Midbrain (tissue), 1 donor: Measurements from ENCODE around the gene PIK3CD.
A peak's percentile ranks its signal among the peaks of the same experiment; 100 is the strongest.
"Not testable (repeated sequence)": the region's sequence is repeated elsewhere in the genome, so short reads cannot be mapped to it uniquely, and the experiment has no call there.

Source experiments
- DNase-seq: peaks from one replicate; lab custom pipeline; 2025; lab: John Stamatoyannopoulos, UW

Gene PIK3CD

GRCh38 chr1:9736241-9736640 is 84.7 kb downstream of the PIK3CD start:
- no peak for DNase-seq

DNA sequence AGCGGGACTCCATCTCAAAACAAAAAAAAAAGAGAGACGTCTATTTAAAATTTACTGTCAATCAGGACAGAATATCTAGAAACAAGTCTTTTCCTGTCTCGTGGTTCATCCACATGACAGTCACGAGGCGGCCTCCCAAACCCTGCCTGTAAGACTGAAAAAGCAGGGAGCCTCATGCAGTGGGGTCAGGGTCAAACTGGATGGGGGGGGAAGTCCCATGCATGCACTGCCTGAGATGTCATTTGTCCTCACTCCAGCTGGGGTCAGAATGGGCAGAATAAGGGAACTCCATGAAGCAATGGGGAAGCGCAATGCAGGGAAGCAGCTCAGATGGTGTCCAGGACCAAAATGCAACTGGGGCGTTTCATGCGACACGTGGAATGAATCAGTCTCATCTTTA is 85.5 kb downstream of the PIK3CD start:
- DNase-seq = no peak

DNA sequence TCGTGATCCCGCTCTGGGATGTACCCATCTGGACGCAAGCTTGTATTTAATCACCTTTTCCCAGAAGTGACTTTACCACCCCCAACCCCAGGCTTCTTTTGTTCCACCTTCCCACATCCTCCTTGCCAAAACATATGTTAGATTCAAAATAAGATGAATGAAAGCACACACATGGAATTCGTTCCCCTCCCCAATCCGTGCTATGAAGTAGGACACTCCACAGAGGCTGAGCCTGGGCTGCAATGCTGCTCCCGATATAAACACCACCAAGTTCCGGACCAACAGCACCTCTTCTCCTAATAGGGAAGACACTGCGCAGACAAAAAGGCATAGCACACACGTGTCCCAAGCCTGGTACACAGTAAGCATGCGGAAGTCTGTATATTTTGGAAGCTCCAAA is 86.1 kb downstream of the PIK3CD start:
- no peak for DNase-seq

- DNase-seq = no peak
Observed at GRCh38 chr1:9744106-9744799, 92.7 kb downstream of the PIK3CD start.

DNA sequence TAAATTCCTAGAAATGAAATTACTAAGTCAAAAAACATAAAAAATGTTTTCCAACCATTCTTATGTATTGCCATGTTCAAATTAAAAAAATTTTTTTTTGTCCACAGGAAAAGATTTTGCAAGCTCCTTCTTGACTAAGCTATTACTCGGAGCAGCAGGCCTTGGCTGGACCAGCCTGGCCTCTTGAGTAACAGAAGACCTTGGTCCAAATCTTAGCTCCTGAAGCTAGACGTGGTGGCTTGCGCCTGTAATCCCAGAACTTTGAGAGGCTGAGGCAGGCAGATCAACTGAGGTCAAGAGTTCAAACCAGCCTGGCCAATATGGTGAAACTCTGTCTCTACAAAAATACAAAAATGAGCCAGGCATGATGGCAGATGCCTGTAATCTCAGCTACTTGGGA is 94.7 kb downstream of the PIK3CD start:
- DNase-seq = no peak

DNA sequence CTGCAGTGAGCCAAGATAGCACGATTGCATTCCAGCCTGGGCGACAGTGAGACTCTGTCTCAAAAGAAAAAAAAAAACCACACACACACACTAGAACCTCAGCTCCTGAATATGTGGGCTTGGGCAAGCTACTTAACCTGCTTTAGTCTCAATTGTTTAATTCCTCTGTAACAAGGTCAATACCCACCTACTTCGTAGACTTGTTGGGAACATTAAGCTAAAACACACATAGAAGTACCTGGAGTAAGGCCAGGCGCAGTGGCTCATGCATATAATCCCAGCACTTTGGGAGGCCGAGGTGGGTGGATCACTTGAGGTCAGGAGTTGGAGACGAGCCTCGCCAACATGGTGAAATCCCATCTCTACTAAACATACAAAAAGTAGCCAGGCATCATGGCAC is 95.1 kb downstream of the PIK3CD start:
- no peak for DNase-seq

- DNase-seq = not testable (repeated sequence)
Observed at GRCh38 chr1:9748391-9748790, 96.9 kb downstream of the PIK3CD start.

DNA sequence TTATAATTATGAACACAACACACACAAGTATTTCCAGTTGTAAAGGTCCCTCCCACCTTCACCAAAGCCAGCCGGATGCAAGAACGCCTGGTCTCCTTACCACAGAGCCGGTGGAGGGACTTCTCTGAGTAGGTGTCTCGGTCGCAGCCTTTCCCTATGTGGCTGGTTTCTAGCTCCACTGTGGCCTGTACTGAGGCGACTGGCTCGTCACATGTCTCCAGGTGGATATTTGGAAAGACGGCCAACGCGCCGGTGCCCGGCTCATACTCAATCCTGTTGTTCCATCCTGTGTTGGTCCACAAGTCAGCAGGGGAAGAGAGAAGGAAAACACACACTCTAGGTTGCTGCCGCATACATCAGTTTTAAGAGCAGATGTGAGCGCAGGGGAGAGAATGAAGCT is 97.8 kb downstream of the PIK3CD start:
- no peak for DNase-seq

DNA sequence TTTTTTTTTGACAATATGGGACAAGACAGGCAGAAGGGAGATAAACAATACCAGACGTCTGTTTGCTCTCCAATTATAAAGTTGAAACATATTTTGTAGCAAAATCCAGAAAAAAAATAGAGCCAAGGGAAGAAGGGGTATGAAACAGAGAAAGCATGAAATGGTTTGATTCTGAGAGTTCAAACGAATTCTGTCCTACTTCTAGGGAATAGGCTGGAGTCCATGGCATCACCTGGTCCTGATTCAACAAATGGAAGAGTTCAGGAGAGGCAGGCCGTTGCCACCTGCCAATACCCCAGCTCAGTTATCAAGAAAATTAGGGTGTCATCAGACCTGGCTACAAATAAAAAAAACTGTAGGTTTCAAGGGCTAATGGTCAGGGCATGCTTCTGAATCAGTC is 100.4 kb downstream of the PIK3CD start:
- DNase-seq = no peak

DNA sequence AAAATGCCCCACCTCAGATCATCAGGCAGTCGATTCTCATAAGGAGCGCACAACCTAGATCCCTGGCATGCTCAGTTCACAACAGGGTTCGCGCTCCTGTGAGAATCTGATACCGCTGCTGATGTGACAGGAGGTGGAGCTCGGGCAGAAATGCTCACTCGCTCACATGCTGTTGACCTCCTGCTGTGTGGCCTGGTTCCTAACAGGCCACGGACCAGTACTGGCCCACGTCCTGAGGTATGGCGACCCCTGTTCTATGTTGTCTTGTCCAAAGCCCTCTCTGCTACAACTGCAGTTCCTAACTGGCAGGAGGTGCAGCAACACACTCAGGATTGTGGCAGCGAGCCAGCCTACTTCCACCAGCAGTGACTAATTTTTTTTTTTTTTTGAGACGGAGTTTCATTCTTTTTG is 101.6 kb downstream of the PIK3CD start:
- DNase-seq = no peak

- DNase-seq = no peak
Observed at GRCh38 chr1:9755441-9755995, 104.0 kb downstream of the PIK3CD start.

- DNase-seq = peak; percentile 4
Observed at GRCh38 chr1:9758559-9759121, 107.1 kb downstream of the PIK3CD start.

- DNase-seq = no peak
Observed at GRCh38 chr1:9759939-9760338, 108.4 kb downstream of the PIK3CD start.

DNA sequence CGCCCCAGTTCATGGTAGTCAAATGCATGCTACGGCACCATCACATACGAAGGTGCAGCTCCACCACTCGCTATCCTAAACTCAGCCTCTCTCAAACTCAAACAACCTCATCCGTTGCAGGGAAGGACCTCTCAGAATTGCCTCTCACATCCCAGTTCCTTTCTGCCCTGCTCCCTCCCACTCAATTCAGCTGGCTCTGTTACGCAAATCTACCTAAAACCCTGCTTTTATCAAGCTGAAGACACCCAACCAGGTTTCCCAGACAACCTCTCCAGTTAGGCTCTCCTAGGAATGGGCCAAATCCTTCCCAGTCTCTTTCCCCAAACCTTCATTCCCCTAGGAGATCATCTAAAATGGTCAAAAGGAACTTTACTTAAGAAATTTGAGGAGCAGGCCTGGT is 109.3 kb downstream of the PIK3CD start:
- DNase-seq = no peak

GRCh38 chr1:9761855-9762254 is 110.3 kb downstream of the PIK3CD start:
- no peak for DNase-seq

- not testable (repeated sequence) for DNase-seq
Observed at GRCh38 chr1:9762446-9762845, 110.9 kb downstream of the PIK3CD start.

- DNase-seq = no peak
Observed at GRCh38 chr1:9763914-9764313, 112.4 kb downstream of the PIK3CD start.

DNA sequence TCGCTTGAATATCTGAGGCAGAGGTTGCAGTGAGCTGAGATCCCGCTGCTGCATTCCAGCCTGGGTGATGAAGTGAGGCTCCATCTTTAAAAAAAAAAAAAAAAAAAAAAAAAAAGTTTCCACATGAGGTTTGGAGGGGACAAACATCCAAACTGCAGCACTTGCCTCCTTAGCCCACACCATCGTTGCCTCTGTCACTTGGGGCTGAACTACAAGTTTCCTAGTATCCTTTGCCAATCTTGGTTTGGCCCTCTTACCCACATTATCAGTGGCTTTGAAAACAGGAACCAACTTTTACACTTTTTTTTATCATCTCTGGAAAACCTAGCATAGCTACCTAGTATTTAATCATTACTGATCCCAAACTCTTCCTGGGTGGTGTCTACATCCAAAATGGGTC is 113.0 kb downstream of the PIK3CD start:
- no peak for DNase-seq

GRCh38 chr1:9766759-9767442 is 115.4 kb downstream of the PIK3CD start:
- DNase-seq = no peak

DNA sequence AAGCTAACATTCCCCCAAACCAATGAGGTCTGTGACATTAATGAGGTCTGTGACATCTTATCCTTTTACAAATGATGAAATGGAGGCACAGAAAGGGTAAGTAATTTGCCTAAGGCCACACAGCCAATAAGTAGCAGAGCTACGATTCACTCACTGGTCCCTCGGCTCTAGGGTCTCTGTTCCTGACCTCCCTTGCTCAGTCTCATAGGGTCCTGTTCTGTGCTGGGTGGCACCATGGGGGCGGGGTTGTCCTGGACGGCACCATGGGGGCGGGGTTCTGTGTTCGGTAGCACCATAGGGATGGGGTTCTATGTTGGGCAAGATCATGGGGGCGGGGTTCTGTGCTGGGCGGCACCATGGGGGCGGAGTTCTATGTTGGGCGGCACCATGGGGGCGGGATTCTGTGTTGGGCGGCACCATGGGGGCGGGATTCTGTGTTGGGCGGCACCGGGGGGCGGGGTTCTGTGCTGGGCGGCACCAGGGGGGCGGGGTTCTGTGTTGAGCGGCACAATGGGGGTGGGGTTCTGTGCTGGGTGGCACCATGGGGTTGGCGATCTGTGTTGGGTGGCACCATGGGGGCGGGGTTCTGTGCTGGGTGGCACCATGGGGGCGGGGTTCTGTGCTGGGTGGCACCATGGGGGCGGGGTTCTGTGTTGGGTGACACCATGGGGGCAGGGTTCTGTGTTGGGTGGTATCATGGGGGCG is 116.6 kb downstream of the PIK3CD start:
- no peak for DNase-seq

GRCh38 chr1:9768983-9769382 is 117.5 kb downstream of the PIK3CD start:
- DNase-seq = no peak

DNA sequence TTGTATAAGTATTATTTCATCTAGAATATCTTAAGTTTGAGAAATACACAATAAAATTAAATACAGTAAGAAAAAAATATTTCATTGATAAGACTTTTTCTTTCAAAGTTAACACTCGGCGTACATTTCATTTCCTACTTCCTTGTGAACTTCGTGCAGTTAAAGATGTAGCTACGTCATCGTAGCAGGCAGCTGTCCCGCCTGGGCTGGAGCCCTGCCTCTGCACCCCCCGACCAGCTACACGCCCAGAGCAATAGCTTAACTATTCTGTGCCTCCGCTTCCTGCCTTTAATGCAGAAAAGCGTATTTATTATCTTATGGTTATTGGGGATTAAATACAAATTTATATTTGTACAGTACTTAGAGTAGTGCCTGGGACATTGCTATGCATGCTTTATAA is 118.8 kb downstream of the PIK3CD start:
- DNase-seq = no peak
